ENCODE results near the gene RPP25L. TPM values are rescaled to one million over a fixed set of nuclear protein-coding genes. Genes with fewer than 3 reads are reported as not detected.
A peak's percentile ranks its signal among the peaks of the same experiment; 100 is the strongest.

Gene RPP25L
- total and polyA plus RNA-seq, 12 donors: 10.5 to 42.9 (median 27.6) TPM

- no peak overlapping the region for H3K4me3 ChIP-seq
- TF ChIP-seq CTCF (IDR thresholded peaks at IDR 0.05) (no peak), POLR2A (IDR thresholded peaks at IDR 0.05) (no peak)
- intact Hi-C loops (cut with DNase I): loop anchor here in 1 of 2 donors (10.0 kb wide), 1 partner anchor 267 kb away; no protein-coding TSS in a partner anchor
- H3K4me1 ChIP-seq (replicated peaks in 1 of 2): no peaks in the 10 kb centered on the region
- H3K27ac ChIP-seq: no peak overlapping the region
- DNase-seq: no peak
- WGBS, 4 donors: 64 to 74% (median 71%) methylated on average over 6 of the region's 6 CpGs
- H3K36me3 ChIP-seq (replicated peaks in 1 of 2): no peaks in the 10 kb centered on the region
- no peaks in the 10 kb centered on the region for H3K9me3 ChIP-seq (replicated peaks in 1 of 3)
- H3K27me3 ChIP-seq: no peaks in the 10 kb centered on the region
Measured at GRCh38 chr9:34601937-34602573, 9.8 kb downstream of the RPP25L start.

GRCh38 chr9:34600908-34601307 lies 11.0 kb downstream of the RPP25L start:
- TF ChIP-seq POLR2A (IDR thresholded peaks at IDR 0.05): no peak
- TF ChIP-seq CTCF (IDR thresholded peaks at IDR 0.05): no peak
- 27 to 33% (median 31%) methylated on average over 1 of the region's 1 CpG for WGBS, 4 donors
- intact Hi-C loops (cut with DNase I): loop anchor here in 1 of 2 donors (10.0 kb wide), 1 partner anchor 266 kb away; no protein-coding TSS in a partner anchor
- Histone ChIP-seq H3K4me1 (replicated peaks in 1 of 2) (no peaks in the 10 kb centered on the region), H3K4me3 (no peak overlapping the region), H3K27ac (no peak overlapping the region), H3K27me3 (no peaks in the 10 kb centered on the region), H3K9me3 (replicated peaks in 1 of 3) (no peaks in the 10 kb centered on the region), H3K36me3 (replicated peaks in 1 of 2) (no peaks in the 10 kb centered on the region)
- no peak for DNase-seq

- H3K27me3 ChIP-seq: no peaks in the 10 kb centered on the region
- no peak for DNase-seq
- no peaks in the 10 kb centered on the region for H3K9me3 ChIP-seq (replicated peaks in 1 of 3)
- TF ChIP-seq CTCF (IDR thresholded peaks at IDR 0.05): no peak
- no peak for TF ChIP-seq POLR2A (IDR thresholded peaks at IDR 0.05)
- no peak overlapping the region for H3K4me3 ChIP-seq
- intact Hi-C loops (cut with DNase I): loop anchor here in 1 of 2 donors (10.0 kb wide), 1 partner anchor 165 kb away; no protein-coding TSS in a partner anchor
- H3K27ac ChIP-seq: no peak overlapping the region
- WGBS, 4 donors: 0 to 56% (median 29%) methylated on average over 1 of the region's 1 CpG
- no peaks in the 10 kb centered on the region for H3K4me1 ChIP-seq (replicated peaks in 1 of 2)
- no peaks in the 10 kb centered on the region for H3K36me3 ChIP-seq (replicated peaks in 1 of 2)
Measured at GRCh38 chr9:34599546-34599945, 12.4 kb downstream of the RPP25L start.

GRCh38 chr9:34594177-34594576 lies 17.7 kb downstream of the RPP25L start:
- Histone ChIP-seq H3K36me3 (replicated peaks in 1 of 2) (no peaks in the 10 kb centered on the region), H3K4me1 (replicated peaks in 1 of 2) (peaks cover 0 to 4% of the 10 kb centered on the region in 2 donors), H3K4me3 (no peak overlapping the region), H3K9me3 (replicated peaks in 1 of 3) (no peaks in the 10 kb centered on the region), H3K27ac (peak overlapping the region in 1 of 5 donors; percentile 54), H3K27me3 (peaks cover 14% of the 10 kb centered on the region)
- intact Hi-C loops (cut with DNase I): loop anchor here (5.0 to 10.0 kb wide), 3 partner anchors 47 to 192 kb away; no protein-coding TSS in a partner anchor
- DNase-seq: no peak
- 41 to 50% (median 46%) methylated on average over 9 of the region's 9 CpGs for WGBS, 4 donors
- TF ChIP-seq CTCF (IDR thresholded peaks at IDR 0.05) (no peak), POLR2A (IDR thresholded peaks at IDR 0.05) (no peak)
